ENCODE data around the gene LBHD2. TPM values are rescaled to one million over a fixed set of nuclear protein-coding genes. Genes with fewer than 3 reads are reported as not detected.

The LBHD2 gene
- total and polyA plus RNA-seq, 4 donors, result 0.47 to 0.53 TPM; not detected in 2

DNA sequence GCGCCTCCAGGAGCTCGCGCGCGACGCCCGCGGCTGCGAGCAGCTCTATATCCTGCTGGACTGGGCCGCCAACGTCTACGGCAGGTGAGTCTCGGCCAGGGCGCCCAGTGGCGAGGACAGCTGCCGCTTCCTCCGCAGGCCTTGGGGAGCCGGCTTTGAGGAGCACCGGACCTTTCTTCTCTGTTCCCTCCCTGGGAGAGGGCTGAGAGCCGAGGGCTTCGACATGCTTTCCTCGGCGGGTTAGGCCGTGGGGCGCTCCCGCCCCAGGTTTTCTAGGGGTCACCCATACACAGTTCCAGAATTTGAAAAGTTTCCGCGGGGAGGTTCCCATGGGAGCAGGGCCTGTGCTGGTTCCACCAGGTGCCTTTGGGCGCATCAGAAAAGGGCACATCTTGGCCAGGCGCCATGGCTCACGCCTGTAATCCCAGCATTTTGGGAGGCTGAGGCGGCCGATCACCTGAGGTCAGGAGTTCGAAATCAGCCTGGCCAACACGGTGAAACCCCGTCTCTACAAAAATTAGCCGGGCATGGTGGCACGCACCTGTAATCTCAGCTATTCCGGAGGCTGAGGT lies 18.8 kb downstream of the LBHD2 start:
- no peak for TF ChIP-seq HNF4G (IDR thresholded peaks at IDR 0.05)
- no peak for TF ChIP-seq ATF3 (IDR thresholded peaks at IDR 0.05)
- no peak for TF ChIP-seq FOXA2 (IDR thresholded peaks at IDR 0.05)
- TF ChIP-seq REST (IDR thresholded peaks at IDR 0.05), result no peak
- TF ChIP-seq, protein P1, sequence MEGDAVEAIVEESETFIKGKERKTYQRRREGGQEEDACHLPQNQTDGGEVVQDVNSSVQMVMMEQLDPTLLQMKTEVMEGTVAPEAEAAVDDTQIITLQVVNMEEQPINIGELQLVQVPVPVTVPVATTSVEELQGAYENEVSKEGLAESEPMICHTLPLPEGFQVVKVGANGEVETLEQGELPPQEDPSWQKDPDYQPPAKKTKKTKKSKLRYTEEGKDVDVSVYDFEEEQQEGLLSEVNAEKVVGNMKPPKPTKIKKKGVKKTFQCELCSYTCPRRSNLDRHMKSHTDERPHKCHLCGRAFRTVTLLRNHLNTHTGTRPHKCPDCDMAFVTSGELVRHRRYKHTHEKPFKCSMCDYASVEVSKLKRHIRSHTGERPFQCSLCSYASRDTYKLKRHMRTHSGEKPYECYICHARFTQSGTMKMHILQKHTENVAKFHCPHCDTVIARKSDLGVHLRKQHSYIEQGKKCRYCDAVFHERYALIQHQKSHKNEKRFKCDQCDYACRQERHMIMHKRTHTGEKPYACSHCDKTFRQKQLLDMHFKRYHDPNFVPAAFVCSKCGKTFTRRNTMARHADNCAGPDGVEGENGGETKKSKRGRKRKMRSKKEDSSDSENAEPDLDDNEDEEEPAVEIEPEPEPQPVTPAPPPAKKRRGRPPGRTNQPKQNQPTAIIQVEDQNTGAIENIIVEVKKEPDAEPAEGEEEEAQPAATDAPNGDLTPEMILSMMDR (IDR thresholded peaks at IDR 0.05; ENCODE audit: low read depth, low read length, missing input control), result no peak
- no peak for TF ChIP-seq MAX (IDR thresholded peaks at IDR 0.05)
- TF ChIP-seq JUND (IDR thresholded peaks at IDR 0.05), result no peak
- no peak for TF ChIP-seq FOXA1 (IDR thresholded peaks at IDR 0.05)
- TF ChIP-seq GABPA (IDR thresholded peaks at IDR 0.05 in 1 of 2, conservative IDR thresholded peaks at IDR 0.05 in 1 of 2), result no peak
- H3K27ac ChIP-seq (ENCODE audit: low read depth in 1 of 2, low read length in 2 of 2), result no peak overlapping the region
- no peak for DNase-seq (ENCODE audit: low spot score)
- H3K27me3 ChIP-seq (ENCODE audit: control insufficient read depth in 4 of 4, insufficient read depth in 4 of 4, low read length in 3 of 4), result no peaks in the 10 kb centered on the region
- no peaks in the 10 kb centered on the region for H3K36me3 ChIP-seq (ENCODE audit: control insufficient read depth in 4 of 4, insufficient read depth in 3 of 4, low read depth in 1 of 4, low read length in 3 of 4)
- H3K9me3 ChIP-seq (ENCODE audit: control insufficient read depth in 4 of 4, low read length in 3 of 4), result no peaks in the 10 kb centered on the region
- H3K4me1 ChIP-seq (ENCODE audit: control insufficient read depth in 4 of 4, insufficient read depth in 4 of 4, low read length in 3 of 4), result peaks cover 34 to 95% (median 82%) of the 10 kb centered on the region in 4 donors
- H3K9ac ChIP-seq (ENCODE audit: low read depth in 1 of 2, low read length in 2 of 2), result no peak overlapping the region
- H3K4me3 ChIP-seq (ENCODE audit: low read depth in 1 of 3, low read length in 3 of 3), result no peak overlapping the region
- 72% methylated on average over 39 of the region's 39 CpGs for WGBS

GRCh38 chr14:103103461-103104388 lies 19.7 kb downstream of the LBHD2 start:
- H3K36me3 ChIP-seq (ENCODE audit: control insufficient read depth in 4 of 4, insufficient read depth in 3 of 4, low read depth in 1 of 4, low read length in 3 of 4), result no peaks in the 10 kb centered on the region
- H3K9ac ChIP-seq (ENCODE audit: low read depth in 1 of 2, low read length in 2 of 2), result no peak overlapping the region
- H3K27me3 ChIP-seq (ENCODE audit: control insufficient read depth in 4 of 4, insufficient read depth in 4 of 4, low read length in 3 of 4), result no peaks in the 10 kb centered on the region
- peak overlapping the region in 1 of 3 donors; percentile 37 for H3K4me3 ChIP-seq (ENCODE audit: low read depth in 1 of 3, low read length in 3 of 3)
- peak; percentile 75 for DNase-seq (ENCODE audit: low spot score)
- TF ChIP-seq HNF4G (IDR thresholded peaks at IDR 0.05) (peak; percentile 30), GABPA (IDR thresholded peaks at IDR 0.05 in 1 of 2, conservative IDR thresholded peaks at IDR 0.05 in 1 of 2) (peak in 1 of 2 donors; percentile 42), RAD21 (IDR thresholded peaks at IDR 0.05) (peak; percentile 22 to 48), NR2F2 (IDR thresholded peaks at IDR 0.05) (peak; percentile 25), YY1 (IDR thresholded peaks at IDR 0.05) (peak; percentile 70), SP1 (IDR thresholded peaks at IDR 0.05) (peak; percentile 58), HNF4A (conservative IDR thresholded peaks at IDR 0.05) (peak; percentile 66 to 69), FOXA2 (IDR thresholded peaks at IDR 0.05) (no peak), ZBTB33 (IDR thresholded peaks at IDR 0.05) (no peak), RXRA (IDR thresholded peaks at IDR 0.05) (peak in 1 of 2 donors; percentile 66)
- TF ChIP-seq, protein P1 (IDR thresholded peaks at IDR 0.05; ENCODE audit: low read depth, low read length, missing input control), result peak; percentile 19
- WGBS, result 7% methylated on average over 68 of the region's 68 CpGs
- H3K4me1 ChIP-seq (ENCODE audit: control insufficient read depth in 4 of 4, insufficient read depth in 4 of 4, low read length in 3 of 4), result peaks cover 30 to 94% (median 78%) of the 10 kb centered on the region in 4 donors
- peak overlapping the region; percentile 65 to 70 for H3K27ac ChIP-seq (ENCODE audit: low read depth in 1 of 2, low read length in 2 of 2)
- H3K9me3 ChIP-seq (ENCODE audit: control insufficient read depth in 4 of 4, low read length in 3 of 4), result no peaks in the 10 kb centered on the region
